ENCODE measurements around the gene IFT81.

The IFT81 gene

GRCh38 chr12:110088936-110089335, 35.2 kb upstream of the IFT81 start:
- no peak overlapping the region for H3K27ac ChIP-seq
- no peak for TF ChIP-seq CTCF (conservative IDR thresholded peaks at IDR 0.05)

GRCh38 chr12:110090266-110091135, 33.7 kb upstream of the IFT81 start:
- H3K27ac ChIP-seq: no peak overlapping the region
- TF ChIP-seq CTCF (conservative IDR thresholded peaks at IDR 0.05): no peak

- no peak for TF ChIP-seq CTCF (conservative IDR thresholded peaks at IDR 0.05)
- no peak overlapping the region for H3K27ac ChIP-seq
Measured at GRCh38 chr12:110091136-110091711, 32.9 kb upstream of the IFT81 start.

GRCh38 chr12:110093631-110094311, 30.4 kb upstream of the IFT81 start:
- no peak overlapping the region for H3K27ac ChIP-seq
- no peak for TF ChIP-seq CTCF (conservative IDR thresholded peaks at IDR 0.05)

GRCh38 chr12:110100315-110100970, 23.7 kb upstream of the IFT81 start:
- H3K27ac ChIP-seq: peak overlapping the region; percentile 17; the same call in 1 of the 2 replicates

GRCh38 chr12:110102255-110102654, 21.9 kb upstream of the IFT81 start:
- no peak overlapping the region for H3K27ac ChIP-seq
- TF ChIP-seq CTCF (conservative IDR thresholded peaks at IDR 0.05): peak; percentile 41

More at GRCh38 chr12:110100315-110100970, 23.7 kb upstream of the IFT81 start:
- TF ChIP-seq CTCF (conservative IDR thresholded peaks at IDR 0.05): peak; percentile 93
